Right atrium auricular region (tissue), 2 donors: ENCODE data around the gene CENATAC. TPM values are rescaled to one million over a fixed set of nuclear protein-coding genes. Genes with fewer than 3 reads are reported as not detected.
"Not testable (repeated sequence)": the region's sequence is repeated elsewhere in the genome, so short reads cannot be mapped to it uniquely, and the experiment has no call there.

Source experiments
- DNase-seq: peaks from one replicate; pipeline ENCODE4 v3.0.0-alpha.2; 2019; ENCODE audit warnings: low spot score
- H3K27ac ChIP-seq, 2 donors: fragments of 200-600 bp; sonication (generic); 1 replicate in 1 of 2; 2 replicates in 1 of 2; pipeline ENCODE4 v1.5.1; 2016 to 2019
- H3K27me3 ChIP-seq, 2 donors: fragments of 200-600 bp; sonication (generic); one replicate each; pipeline versions ENCODE4 v1.5.1 to v1.6.0; 2017 to 2019
- H3K36me3 ChIP-seq: fragments of 200-600 bp; sonication (generic); one replicate; pipeline ENCODE4 v1.5.1; 2016
- H3K4me1 ChIP-seq, 2 donors: fragments of 200-600 bp; sonication (generic); one replicate each; pipeline versions ENCODE4 v1.5.1 to v1.6.0; 2017 to 2019
- H3K4me3 ChIP-seq, 2 donors: fragments of 200-600 bp; sonication (generic); 1 replicate in 1 of 2; 2 replicates in 1 of 2; pipeline ENCODE4 v1.5.1; 2017 to 2019; ENCODE audit warnings: mild to moderate bottlenecking in 1 of 2, moderate library complexity in 1 of 2
- H3K9me3 ChIP-seq, 2 donors: fragments of 200-600 bp; sonication (generic); one replicate each; pipeline ENCODE4 v1.5.1; 2019
- total RNA-seq, 2 donors: library from RNA; depleted of rRNA; stranded (reverse); fragments of >200 nt; gene quantifications; one replicate each; pipeline ENCODE4 v1.1.0, GENCODE V29; 2016
- TF ChIP-seq, protein P1 (sequence below), 2 donors: fragments of 200-600 bp; sonication (generic); IDR thresholded peaks; one replicate each; pipeline ENCODE4 v1.5.1; 2019; ENCODE audit warnings: antibody characterized with exemption in 2 of 2

The CENATAC gene
- total RNA-seq, 2 donors from 2014 or later: 8.7 to 11.9 TPM

DNA sequence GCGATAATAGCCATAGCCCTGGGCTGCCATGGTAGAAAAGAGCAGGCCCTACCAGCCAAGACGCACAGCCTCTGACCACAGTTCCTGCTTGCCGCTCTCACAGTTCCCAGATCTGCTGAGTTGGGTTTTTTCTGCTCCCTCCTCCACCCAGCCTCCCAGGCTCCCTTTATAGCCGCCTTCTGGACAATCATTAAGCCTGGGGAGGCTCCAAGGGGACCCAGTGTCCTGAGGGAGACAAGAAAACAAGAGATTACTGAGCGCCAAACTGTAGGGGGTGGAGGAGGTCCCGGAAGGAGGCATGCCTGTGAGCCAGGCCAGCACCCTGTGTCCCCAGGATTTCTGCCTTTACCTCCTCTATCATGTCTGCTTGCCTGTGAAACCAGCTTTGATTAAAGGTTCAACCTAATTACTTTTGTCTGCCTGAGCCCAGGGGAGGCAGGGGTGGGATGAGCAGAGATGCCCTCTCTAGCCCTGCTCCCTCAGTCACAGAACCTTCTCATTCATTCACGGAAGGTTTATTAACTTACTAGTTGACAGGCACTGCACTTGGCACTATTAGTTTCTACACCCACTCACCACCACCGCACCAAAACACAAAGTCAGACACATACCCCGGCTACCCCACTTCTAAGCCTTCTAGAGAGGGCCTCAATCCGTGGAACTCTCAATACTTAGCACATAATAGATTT, 31.5 kb downstream of the CENATAC start:
- H3K4me1 ChIP-seq: peaks cover 0 to 25% of the 10 kb centered on the region in 2 donors

DNA sequence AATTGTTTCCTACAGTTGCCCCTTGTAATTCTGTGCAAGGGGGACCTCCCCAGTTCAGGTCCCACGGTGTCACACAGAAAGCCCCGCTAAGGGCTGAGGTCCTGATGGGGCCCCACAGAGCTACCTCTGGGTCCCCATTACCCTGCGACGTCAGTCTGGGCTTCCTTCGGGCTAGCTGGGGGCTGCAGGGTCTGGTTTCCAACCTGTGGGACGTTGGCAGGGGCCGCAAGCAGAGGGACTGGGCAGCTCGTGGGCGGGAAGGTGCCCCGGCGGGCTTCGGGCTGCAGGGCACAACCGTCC, 32.0 kb downstream of the CENATAC start:
- peaks cover 0 to 20% of the 10 kb centered on the region in 2 donors for H3K4me1 ChIP-seq
- peak overlapping the region; percentile 79 to 83 for H3K27ac ChIP-seq
- peaks cover 8% of the 10 kb centered on the region for H3K36me3 ChIP-seq
- H3K4me3 ChIP-seq: peak overlapping the region; percentile 78 to 88
- H3K9me3 ChIP-seq: no peaks in the 10 kb centered on the region
- TF ChIP-seq, protein P1, sequence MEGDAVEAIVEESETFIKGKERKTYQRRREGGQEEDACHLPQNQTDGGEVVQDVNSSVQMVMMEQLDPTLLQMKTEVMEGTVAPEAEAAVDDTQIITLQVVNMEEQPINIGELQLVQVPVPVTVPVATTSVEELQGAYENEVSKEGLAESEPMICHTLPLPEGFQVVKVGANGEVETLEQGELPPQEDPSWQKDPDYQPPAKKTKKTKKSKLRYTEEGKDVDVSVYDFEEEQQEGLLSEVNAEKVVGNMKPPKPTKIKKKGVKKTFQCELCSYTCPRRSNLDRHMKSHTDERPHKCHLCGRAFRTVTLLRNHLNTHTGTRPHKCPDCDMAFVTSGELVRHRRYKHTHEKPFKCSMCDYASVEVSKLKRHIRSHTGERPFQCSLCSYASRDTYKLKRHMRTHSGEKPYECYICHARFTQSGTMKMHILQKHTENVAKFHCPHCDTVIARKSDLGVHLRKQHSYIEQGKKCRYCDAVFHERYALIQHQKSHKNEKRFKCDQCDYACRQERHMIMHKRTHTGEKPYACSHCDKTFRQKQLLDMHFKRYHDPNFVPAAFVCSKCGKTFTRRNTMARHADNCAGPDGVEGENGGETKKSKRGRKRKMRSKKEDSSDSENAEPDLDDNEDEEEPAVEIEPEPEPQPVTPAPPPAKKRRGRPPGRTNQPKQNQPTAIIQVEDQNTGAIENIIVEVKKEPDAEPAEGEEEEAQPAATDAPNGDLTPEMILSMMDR (IDR thresholded peaks at IDR 0.05): no peak
- DNase-seq: no peak
- no peaks in the 10 kb centered on the region for H3K27me3 ChIP-seq

More for the DNA sequence above, 31.5 kb downstream of the CENATAC start:
- peaks cover 11% of the 10 kb centered on the region for H3K36me3 ChIP-seq
- H3K4me3 ChIP-seq: peak overlapping the region; percentile 78 to 88
- H3K27ac ChIP-seq: peak overlapping the region; percentile 79 to 83
- no peaks in the 10 kb centered on the region for H3K27me3 ChIP-seq
- TF ChIP-seq, protein P1 (IDR thresholded peaks at IDR 0.05): no peak
- DNase-seq: no peak
- H3K9me3 ChIP-seq: no peaks in the 10 kb centered on the region

GRCh38 chr11:119030329-119031047, 32.5 kb downstream of the CENATAC start, which contains the start of gene SLC37A4:
SLC37A4 (minus strand) TSS chr11:119030877.
- peaks cover 0 to 17% of the 10 kb centered on the region in 2 donors for H3K4me1 ChIP-seq
- no peaks in the 10 kb centered on the region for H3K27me3 ChIP-seq
- peaks cover 3% of the 10 kb centered on the region for H3K36me3 ChIP-seq
- H3K27ac ChIP-seq: peak within 1 kb of the TSS; percentile 79 to 83
- peak within 1 kb of the TSS; percentile 78 to 88 for H3K4me3 ChIP-seq
- no peaks in the 10 kb centered on the region for H3K9me3 ChIP-seq
- DNase-seq: peak; percentile 98
- TF ChIP-seq, protein P1 (IDR thresholded peaks at IDR 0.05): peak; percentile 90 to 91

- no peak overlapping the region for H3K27ac ChIP-seq
- H3K4me1 ChIP-seq: peaks cover 0 to 17% of the 10 kb centered on the region in 2 donors
- H3K9me3 ChIP-seq: no peaks in the 10 kb centered on the region
- no peak for DNase-seq
- TF ChIP-seq, protein P1 (IDR thresholded peaks at IDR 0.05): no peak
- H3K4me3 ChIP-seq: no peak overlapping the region
- no peaks in the 10 kb centered on the region for H3K27me3 ChIP-seq
- H3K36me3 ChIP-seq: no peaks in the 10 kb centered on the region
These were observed 34.0 kb downstream of the CENATAC start for GRCh38 chr11:119031912-119032280.

GRCh38 chr11:119033421-119033820, 35.5 kb downstream of the CENATAC start:
- not testable (repeated sequence) for H3K27me3 ChIP-seq, H3K36me3 ChIP-seq, DNase-seq, H3K9me3 ChIP-seq, H3K4me3 ChIP-seq, H3K27ac ChIP-seq
- peaks cover 0 to 17% of the 10 kb centered on the region in 2 donors for H3K4me1 ChIP-seq

GRCh38 chr11:119034813-119035212, 36.9 kb downstream of the CENATAC start:
- H3K9me3 ChIP-seq: no peaks in the 10 kb centered on the region
- no peak overlapping the region for H3K27ac ChIP-seq
- H3K4me1 ChIP-seq: peaks cover 0 to 4% of the 10 kb centered on the region in 2 donors
- no peaks in the 10 kb centered on the region for H3K27me3 ChIP-seq
- H3K4me3 ChIP-seq: no peak overlapping the region
- H3K36me3 ChIP-seq: no peaks in the 10 kb centered on the region
- TF ChIP-seq, protein P1 (IDR thresholded peaks at IDR 0.05): no peak
- no peak for DNase-seq
